H9 (cell line): Measurements from ENCODE around the gene HDHD3. TPM values are rescaled to one million over a fixed set of nuclear protein-coding genes. Genes with fewer than 3 reads are reported as not detected.

Source experiments
- DNase-seq: peaks from one replicate; pipeline ENCODE4 v3.0.0-alpha.2; 2017
- H2AFZ ChIP-seq: one replicate; pipeline ENCODE4 v1.6.1; 2013; ENCODE audit warnings: mild to moderate bottlenecking, low read length, control low read depth, moderate library complexity
- H2AK5ac ChIP-seq: 2 replicates; pipeline ENCODE4 v1.6.1; 2013; ENCODE audit warnings: low read length, control low read depth, mixed read lengths; ENCODE audit not compliant: insufficient read length
- H2BK120ac ChIP-seq: one replicate; pipeline ENCODE4 v1.6.1; 2013; ENCODE audit warnings: low read depth, mild to moderate bottlenecking, low read length, control low read depth, inconsistent platforms; ENCODE audit not compliant: poor library complexity, severe bottlenecking
- H2BK12ac ChIP-seq: 2 replicates; pipeline ENCODE4 v1.6.1; 2013; ENCODE audit warnings: low read length, control low read depth, mixed read lengths, low read depth; ENCODE audit not compliant: insufficient read length
- H2BK15ac ChIP-seq: 2 replicates; pipeline ENCODE4 v1.6.1; 2013; ENCODE audit warnings: low read depth, low read length, control low read depth
- H2BK20ac ChIP-seq: one replicate; pipeline ENCODE4 v1.6.1; 2013; ENCODE audit warnings: low read depth, mild to moderate bottlenecking, low read length, control low read depth, inconsistent platforms; ENCODE audit not compliant: poor library complexity, severe bottlenecking
- H2BK5ac ChIP-seq: 2 replicates; pipeline ENCODE4 v1.6.1; 2013; ENCODE audit warnings: low read length, control low read depth, mixed read lengths; ENCODE audit not compliant: insufficient read length
- H3K14ac ChIP-seq: 2 replicates; pipeline ENCODE4 v1.6.1; 2013; ENCODE audit warnings: low read length, control low read depth; ENCODE audit not compliant: insufficient read depth
- H3K18ac ChIP-seq: 2 replicates; pipeline ENCODE4 v1.6.1; 2013; ENCODE audit warnings: low read depth, mild to moderate bottlenecking, mixed read lengths, low read length, control low read depth; ENCODE audit not compliant: insufficient read length
- H3K23ac ChIP-seq: 2 replicates; pipeline ENCODE4 v1.6.1; 2013; ENCODE audit warnings: low read length, control low read depth, mixed read lengths, low read depth; ENCODE audit not compliant: insufficient read length
- H3K23me2 ChIP-seq: 2 replicates; pipeline ENCODE4 v1.6.1; 2013; ENCODE audit warnings: low read depth, mild to moderate bottlenecking, mixed read lengths, low read length, control low read depth; ENCODE audit not compliant: insufficient read length, poor library complexity, severe bottlenecking
- H3K27ac ChIP-seq: 2 replicates; pipeline ENCODE4 v1.5.1; 2013; ENCODE audit warnings: low read length, control low read depth, mixed read lengths, low read depth; ENCODE audit not compliant: insufficient read length
- H3K27me3 ChIP-seq: 2 replicates; pipeline ENCODE4 v1.6.1; 2013; ENCODE audit warnings: low read length, control low read depth, inconsistent platforms; ENCODE audit not compliant: insufficient read depth
- H3K4ac ChIP-seq: 2 replicates; pipeline ENCODE4 v1.6.1; 2013; ENCODE audit warnings: low read depth, mild to moderate bottlenecking, control low read depth, inconsistent platforms, low read length, moderate library complexity
- H3K4me1 ChIP-seq: 2 replicates; pipeline ENCODE4 v1.6.1; 2013; ENCODE audit warnings: low read length, control low read depth, inconsistent platforms; ENCODE audit not compliant: insufficient read depth
- H3K4me2 ChIP-seq: 2 replicates; pipeline ENCODE4 v1.6.1; 2013; ENCODE audit warnings: low read length, control low read depth, mixed read lengths; ENCODE audit not compliant: insufficient read length, insufficient read depth
- H3K56ac ChIP-seq: 2 replicates; pipeline ENCODE4 v1.6.1; 2013; ENCODE audit warnings: low read depth, mild to moderate bottlenecking, mixed read lengths, low read length, control low read depth; ENCODE audit not compliant: insufficient read length
- H3K79me1 ChIP-seq: 2 replicates; pipeline ENCODE4 v1.6.1; 2013; ENCODE audit warnings: low read depth, mild to moderate bottlenecking, moderate library complexity, low read length, control low read depth, inconsistent platforms; ENCODE audit not compliant: insufficient read depth, poor library complexity, severe bottlenecking
- H3K79me2 ChIP-seq: 2 replicates; pipeline ENCODE4 v1.6.1; 2013; ENCODE audit warnings: low read length, control low read depth, inconsistent platforms; ENCODE audit not compliant: insufficient read depth
- H3K9ac ChIP-seq: 2 replicates; pipeline ENCODE4 v1.6.1; 2013; ENCODE audit warnings: low read length, control low read depth, mixed read lengths; ENCODE audit not compliant: insufficient read length; ENCODE audit errors: extremely low read depth
- H3K9me3 ChIP-seq: one replicate; pipeline ENCODE4 v1.6.1; 2013; ENCODE audit warnings: low read depth, low read length, inconsistent platforms; ENCODE audit not compliant: control insufficient read depth
- H3T11ph ChIP-seq: one replicate; pipeline ENCODE4 v1.6.1; 2013; ENCODE audit warnings: mild to moderate bottlenecking, low read length, control low read depth, inconsistent platforms
- H4K20me1 ChIP-seq: one replicate; pipeline ENCODE4 v1.6.1; 2013; ENCODE audit not compliant: control insufficient read depth, insufficient read length, insufficient read depth
- H4K5ac ChIP-seq: 2 replicates; pipeline ENCODE4 v1.6.1; 2013; ENCODE audit warnings: low read depth, mild to moderate bottlenecking, mixed read lengths, low read length, control low read depth; ENCODE audit not compliant: insufficient read length
- H4K8ac ChIP-seq: replicated peaks from 2 replicates; pipeline ENCODE4 v1.6.1; 2013; ENCODE audit warnings: low read length, control low read depth, mixed read lengths, low read depth; ENCODE audit not compliant: insufficient read length
- H4K91ac ChIP-seq: 2 replicates; pipeline ENCODE4 v1.6.1; 2013; ENCODE audit warnings: low read depth, mild to moderate bottlenecking, moderate library complexity, mixed read lengths, low read length, control low read depth; ENCODE audit not compliant: insufficient read length
- H3K27ac Mint-ChIP-seq, 3 experiments: 2 replicates in 2 of 3; 3 replicates in 1 of 3; pipeline ENCODE4 v1.8.0; 2020 to 2021; ENCODE audit warnings: mixed read lengths in 3 of 3, mild to moderate bottlenecking in 1 of 3, moderate library complexity in 1 of 3
- H3K27me3 Mint-ChIP-seq: 2 replicates; pipeline ENCODE4 v1.8.0; 2021; ENCODE audit warnings: low read depth, mild to moderate bottlenecking, moderate library complexity, mixed read lengths
- H3K36me3 Mint-ChIP-seq, 3 experiments: 2 replicates in 2 of 3; 3 replicates in 1 of 3; pipeline ENCODE4 v1.8.0; 2020 to 2021; ENCODE audit warnings: low read depth in 3 of 3, mixed read lengths in 3 of 3; ENCODE audit not compliant: insufficient read depth in 1 of 3
- H3K4me1 Mint-ChIP-seq, 2 experiments: 2 replicates each; pipeline ENCODE4 v1.8.0; 2020; ENCODE audit warnings: mixed read lengths in 2 of 2
- H3K4me3 Mint-ChIP-seq, 2 experiments: 2 replicates in 1 of 2; 3 replicates in 1 of 2; pipeline ENCODE4 v1.8.0; 2020 to 2021; ENCODE audit warnings: mild to moderate bottlenecking in 2 of 2, mixed read lengths in 2 of 2, moderate library complexity in 1 of 2
- H3K9me3 Mint-ChIP-seq, 2 experiments: 2 replicates in 1 of 2; 3 replicates in 1 of 2; pipeline ENCODE4 v1.8.0; 2020; ENCODE audit warnings: mild to moderate bottlenecking in 2 of 2, mixed read lengths in 2 of 2, moderate library complexity in 1 of 2
- CTCF ChIP-seq: fragments of 200-600 bp; sonication (generic); conservative IDR thresholded peaks from 3 replicates; pipeline ENCODE4 v1.8.0; 2021; ENCODE audit warnings: antibody characterized with exemption, mild to moderate bottlenecking
- WGBS: extraction: QIAGEN DNeasy Blood & Tissue Kit; methylation state at CpG from one replicate; pipeline ENCODE4 v1.1.7; 2013; ENCODE audit warnings: missing lambda C conversion rate, low lambda C conversion rate, mixed read lengths; ENCODE audit not compliant: insufficient read length; ENCODE audit errors: extremely low coverage; 5-methylcytosine and 5-hydroxymethylcytosine counted together
- long read RNA-seq: library from polyadenylated mRNA; unstranded; transcript quantifications from one replicate; pipeline ENCODE4 v2.0.0, GENCODE V29; 2020
- total RNA-seq: library from RNA; stranded (reverse); gene quantifications from 2 replicates; pipeline ENCODE4 v1.2.1, GENCODE V29; 2021

The HDHD3 gene
- total RNA-seq, result 10.8 and 10.9 TPM in 2 replicates
- long read RNA-seq, transcript HDHD3-203 (3 exons, 913 nt), result minor isoform, 12 of 63 reads
- long read RNA-seq, transcript HDHD3-202 (3 exons, 1,497 nt), result major isoform, 46 of 63 reads
- long read RNA-seq, partial matches to known transcripts, result 0 of 63 reads
- long read RNA-seq, other reads (novel, unspliced or antisense), result 5 of 63 reads

- H3K23me2 ChIP-seq, result peaks cover 6% of the 10 kb centered on the region
- no peak within 1 kb of the TSS for H3T11ph ChIP-seq
- no peak within 1 kb of the TSS for H2BK5ac ChIP-seq
- no peaks in the 10 kb centered on the region for H4K20me1 ChIP-seq
- H3K4me1 Mint-ChIP-seq, result peaks cover 7 to 21% of the 10 kb centered on the region in 2 experiments
- H3K27ac Mint-ChIP-seq, result peak within 1 kb of the TSS in 2 of 3 experiments; percentile 70 to 95; a peak in 3 of 7 replicates
- H2BK12ac ChIP-seq, result no peak within 1 kb of the TSS
- H3K79me1 ChIP-seq, result no peaks in the 10 kb centered on the region
- H3K36me3 Mint-ChIP-seq, result peaks cover 0 to 20% (median 18%) of the 10 kb centered on the region in 3 experiments; a peak in 6 of 7 replicates
- H3K4me1 ChIP-seq, result no peaks in the 10 kb centered on the region; the same call in 1 of the 2 replicates
- no peak within 1 kb of the TSS for H3K23ac ChIP-seq
- no peak within 1 kb of the TSS for H4K8ac ChIP-seq
- H4K5ac ChIP-seq, result no peak within 1 kb of the TSS
- H2BK120ac ChIP-seq, result no peak within 1 kb of the TSS
- no peak within 1 kb of the TSS for H2BK20ac ChIP-seq
- H3K27me3 ChIP-seq, result no peaks in the 10 kb centered on the region
- H3K14ac ChIP-seq, result peak within 1 kb of the TSS; percentile 94
- H3K9ac ChIP-seq, result peak within 1 kb of the TSS; percentile 66
- H2AK5ac ChIP-seq, result no peak within 1 kb of the TSS
- H3K79me2 ChIP-seq, result no peaks in the 10 kb centered on the region
- no peaks in the 10 kb centered on the region for H3K9me3 ChIP-seq
- H3K9me3 Mint-ChIP-seq, result no peaks in the 10 kb centered on the region
- peak; percentile 86 for DNase-seq
- no peaks in the 10 kb centered on the region for H3K27me3 Mint-ChIP-seq
- H2AFZ ChIP-seq, result no peak within 1 kb of the TSS
- H2BK15ac ChIP-seq, result no peak within 1 kb of the TSS
- no peak within 1 kb of the TSS for H3K56ac ChIP-seq
- TF ChIP-seq CTCF, result no peak
- no peak within 1 kb of the TSS for H3K4ac ChIP-seq
- H3K4me3 Mint-ChIP-seq, result peak within 1 kb of the TSS; percentile 88 to 96
- H4K91ac ChIP-seq, result no peak within 1 kb of the TSS
- WGBS, result no CpG with 5 or more reads among the region's 74 CpGs
- H3K4me2 ChIP-seq, result peak within 1 kb of the TSS; percentile 83
- H3K27ac ChIP-seq, result no peak within 1 kb of the TSS
- H3K18ac ChIP-seq, result peak within 1 kb of the TSS; percentile 57
These were observed at the start of gene HDHD3 for GRCh38 chr9:113376634-113377567. Gene HDHD3, minus strand, starts transcription at chr9:113376986. Its CDS starts 2,632 bp downstream, at chr9:113374354.
